Superior temporal gyrus (tissue), 1 donor: ENCODE data around the gene OOSP4A.

ENCODE experiments used
- DNase-seq: peaks from one replicate; pipeline ENCODE4 v3.0.0-alpha.2; 2016; ENCODE audit errors: extremely low spot score

Gene OOSP4A

GRCh38 chr11:59963733-59964132, at the start of gene OOSP4A:
Gene OOSP4A, plus strand, starts transcription at chr11:59964033. Its CDS starts 0 bp downstream, at chr11:59964033.
- DNase-seq, result no peak

- no peak for DNase-seq
These were observed 45.4 kb upstream of the OOSP4A start for GRCh38 chr11:59918480-59918879.

GRCh38 chr11:59918987-59919589, 44.7 kb upstream of the OOSP4A start:
- no peak for DNase-seq

- DNase-seq, result no peak
These were observed 40.0 kb upstream of the OOSP4A start for GRCh38 chr11:59923813-59924212.

GRCh38 chr11:59931688-59932087, 32.1 kb upstream of the OOSP4A start:
- DNase-seq, result no peak

GRCh38 chr11:59938132-59938531, 25.7 kb upstream of the OOSP4A start, which contains the start of gene OOSP1:
Gene OOSP1, plus strand, starts transcription at chr11:59938432. Its CDS starts 23 bp downstream, at chr11:59938455.
- no peak for DNase-seq

GRCh38 chr11:59938718-59939117, 25.1 kb upstream of the OOSP4A start:
- DNase-seq, result no peak

- no peak for DNase-seq
These were observed 24.4 kb upstream of the OOSP4A start for GRCh38 chr11:59939482-59939881.

GRCh38 chr11:59941091-59941490, 22.7 kb upstream of the OOSP4A start:
- DNase-seq, result no peak

- no peak for DNase-seq
These were observed 19.7 kb upstream of the OOSP4A start for GRCh38 chr11:59943997-59944714.

- DNase-seq, result peak; percentile 70
These were observed 19.1 kb upstream of the OOSP4A start for GRCh38 chr11:59944720-59945119.

GRCh38 chr11:59953463-59954218, 10.2 kb upstream of the OOSP4A start:
- DNase-seq, result no peak

GRCh38 chr11:59954219-59954847, 9.5 kb upstream of the OOSP4A start:
- no peak for DNase-seq

GRCh38 chr11:59957094-59957493, 6.7 kb upstream of the OOSP4A start:
- DNase-seq, result no peak

GRCh38 chr11:59960502-59961381, 3.1 kb upstream of the OOSP4A start:
- no peak for DNase-seq

GRCh38 chr11:59962107-59962482, 1.7 kb upstream of the OOSP4A start:
- DNase-seq, result no peak

- no peak for DNase-seq
These were observed 1.6 kb downstream of the OOSP4A start for GRCh38 chr11:59965424-59965823.

GRCh38 chr11:59966201-59966600, 2.4 kb downstream of the OOSP4A start:
- DNase-seq, result peak; percentile 29

GRCh38 chr11:59967677-59968394, 4.0 kb downstream of the OOSP4A start:
- DNase-seq, result no peak

- no peak for DNase-seq
These were observed 4.6 kb downstream of the OOSP4A start for GRCh38 chr11:59968395-59968783.

- DNase-seq, result no peak
These were observed 9.3 kb downstream of the OOSP4A start for GRCh38 chr11:59973097-59973496.
